ENCODE data around the gene HES2.

- TF ChIP-seq MAFK (IDR thresholded peaks at IDR 0.05; ENCODE audit: low read depth, low read length) = no peak
- TF ChIP-seq CTCF (conservative IDR thresholded peaks at IDR 0.05; ENCODE audit: low read depth, low read length) = 0 out of 2 replicates have a peak, but pooled peaks have one; percentile 16
Observed at GRCh38 chr1:6396998-6397397, 22.7 kb downstream of the HES2 start.
